Measurements from ENCODE around the gene RAB34.

GRCh38 chr17:28700830-28701492 lies 16.7 kb downstream of the RAB34 start:
- no peak for TF ChIP-seq CTCF (IDR thresholded peaks at IDR 0.05; ENCODE audit: low read depth, low read length, poor library complexity, severe bottlenecking)
- TF ChIP-seq EZH2phosphoT487 (IDR thresholded peaks at IDR 0.05; ENCODE audit: borderline replicate concordance, low read length): no peak
